NCI-H510A (cell line): ENCODE data around the gene SLFN5.
"Not testable (repeated sequence)": the region's sequence is repeated elsewhere in the genome, so short reads cannot be mapped to it uniquely, and the experiment has no call there.

ENCODE experiments used
- DNase-seq: peaks from one replicate; lab custom pipeline; 2025; lab: John Stamatoyannopoulos, UW

SLFN5 gene

GRCh38 chr17:35291802-35292201 lies 48.9 kb downstream of the SLFN5 start:
- no peak for DNase-seq

GRCh38 chr17:35293151-35293847 lies 50.4 kb downstream of the SLFN5 start:
- no peak for DNase-seq

- DNase-seq = no peak
Measured at GRCh38 chr17:35294756-35295155, 51.9 kb downstream of the SLFN5 start.

GRCh38 chr17:35295686-35296085 lies 52.8 kb downstream of the SLFN5 start:
- no peak for DNase-seq

GRCh38 chr17:35297666-35298065 lies 54.8 kb downstream of the SLFN5 start:
- no peak for DNase-seq

GRCh38 chr17:35298639-35299038 lies 55.8 kb downstream of the SLFN5 start:
- DNase-seq = no peak

- DNase-seq = no peak
Measured at GRCh38 chr17:35299135-35299534, 56.3 kb downstream of the SLFN5 start.

GRCh38 chr17:35309345-35309744 lies 66.5 kb downstream of the SLFN5 start:
- not testable (repeated sequence) for DNase-seq

- no peak for DNase-seq
Measured at GRCh38 chr17:35312346-35312745, 69.5 kb downstream of the SLFN5 start.

- DNase-seq = no peak
Measured at GRCh38 chr17:35312790-35313711, 70.2 kb downstream of the SLFN5 start.

- DNase-seq = no peak
Measured at GRCh38 chr17:35313875-35314409, 71.1 kb downstream of the SLFN5 start.

- no peak for DNase-seq
Measured at GRCh38 chr17:35314415-35315216, 71.7 kb downstream of the SLFN5 start.

GRCh38 chr17:35315283-35315682 lies 72.4 kb downstream of the SLFN5 start:
- no peak for DNase-seq

GRCh38 chr17:35315971-35316370 lies 73.1 kb downstream of the SLFN5 start:
- no peak for DNase-seq

- DNase-seq = no peak
Measured at GRCh38 chr17:35322749-35323148, 79.9 kb downstream of the SLFN5 start.
